Pulmonary artery endothelial cell (primary cell): ENCODE results near the gene MRPL55. TPM values are rescaled to one million over a fixed set of nuclear protein-coding genes. Genes with fewer than 3 reads are reported as not detected.

ENCODE experiments used
- DNase-seq: peaks from one replicate; pipeline ENCODE4 v3.0.0-alpha.2; 2011; ENCODE audit warnings: low read depth, low spot score
- total RNA-seq: library from RNA; depleted of rRNA; stranded (reverse); fragments of >200 nt; gene quantifications from 2 replicates; pipeline ENCODE4 v1.2.3, GENCODE V29; 2014

The MRPL55 gene
- total RNA-seq, 1 donor from 2014 or later, result 58.7 TPM

DNA sequence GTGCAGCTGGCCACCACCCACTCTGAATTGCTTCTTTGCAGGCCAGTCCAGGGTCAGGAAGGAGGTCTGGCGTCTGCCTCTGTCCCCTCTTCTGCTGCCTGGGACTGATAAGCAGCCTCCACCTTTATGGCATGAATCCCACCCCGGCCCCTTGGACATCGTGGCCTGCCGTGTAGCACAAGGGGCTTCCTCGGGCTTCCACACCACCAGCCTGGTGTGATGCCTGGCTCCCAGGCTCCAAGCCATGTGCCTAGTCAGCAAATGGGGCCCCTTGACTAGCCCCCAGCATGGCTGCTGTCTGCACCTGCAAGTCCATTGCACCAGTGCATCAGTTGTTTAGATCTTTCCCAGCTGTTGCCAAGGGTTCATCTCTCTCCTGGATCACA is 36.4 kb downstream of the MRPL55 start:
- DNase-seq, result no peak

DNA sequence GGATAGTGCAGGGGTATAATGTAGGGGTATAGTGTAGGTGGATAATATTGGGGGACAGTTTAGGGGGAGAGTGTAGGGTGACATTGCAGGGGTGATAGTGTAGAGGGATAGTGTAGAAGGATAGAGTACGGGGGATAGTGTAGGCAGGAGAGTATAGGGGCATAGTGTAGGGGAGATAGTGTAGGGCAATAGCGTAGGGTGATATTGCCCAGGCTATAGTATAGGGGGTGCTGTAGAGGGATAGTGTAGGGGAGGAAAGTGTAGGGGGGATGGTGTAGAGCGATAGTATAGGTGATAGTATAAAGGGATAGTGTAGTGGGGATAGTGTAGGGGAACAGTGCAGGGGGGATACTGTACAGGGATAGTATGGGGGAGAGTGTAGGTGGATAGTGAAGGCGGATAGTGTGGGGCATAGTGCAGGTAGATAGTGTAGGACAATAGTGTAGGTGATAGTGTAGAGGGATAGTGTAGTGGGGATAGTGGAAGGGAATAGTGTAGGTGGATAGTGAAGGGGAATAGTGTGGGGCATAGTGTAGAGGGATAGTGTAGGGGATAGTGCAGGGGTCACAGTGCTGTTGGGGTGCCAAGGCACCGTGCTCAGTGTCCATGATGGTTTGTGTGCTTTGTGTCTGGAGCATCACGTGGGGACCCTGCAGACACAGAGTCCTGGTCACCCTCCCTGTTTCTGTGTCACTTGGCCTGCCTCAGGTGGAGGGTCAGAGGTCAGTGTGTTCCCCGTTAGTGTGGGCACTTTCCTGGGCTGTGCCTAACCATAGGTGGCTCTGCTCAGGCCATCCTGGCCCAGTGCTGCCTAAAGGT is 37.1 kb downstream of the MRPL55 start:
- DNase-seq, result no peak

DNA sequence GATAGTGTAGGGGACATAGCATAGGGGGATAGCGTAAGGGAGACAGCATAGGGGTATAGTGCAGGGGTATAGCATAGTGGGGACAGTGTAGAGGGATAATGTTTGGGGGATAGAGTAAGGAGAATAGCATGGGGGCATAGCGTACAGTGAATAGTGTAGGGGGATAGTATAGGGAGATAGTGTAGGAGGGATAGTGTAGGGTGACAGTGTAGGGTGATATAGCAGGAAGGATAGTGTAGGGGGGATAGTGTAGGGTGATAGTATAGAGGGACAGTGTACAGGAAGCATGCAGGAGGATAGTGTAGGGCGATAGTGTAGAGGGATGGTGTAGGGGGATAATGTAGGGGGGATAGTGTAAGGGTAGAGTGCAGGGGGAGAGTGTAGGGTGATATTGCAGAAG is 38.2 kb downstream of the MRPL55 start:
- no peak for DNase-seq

DNA sequence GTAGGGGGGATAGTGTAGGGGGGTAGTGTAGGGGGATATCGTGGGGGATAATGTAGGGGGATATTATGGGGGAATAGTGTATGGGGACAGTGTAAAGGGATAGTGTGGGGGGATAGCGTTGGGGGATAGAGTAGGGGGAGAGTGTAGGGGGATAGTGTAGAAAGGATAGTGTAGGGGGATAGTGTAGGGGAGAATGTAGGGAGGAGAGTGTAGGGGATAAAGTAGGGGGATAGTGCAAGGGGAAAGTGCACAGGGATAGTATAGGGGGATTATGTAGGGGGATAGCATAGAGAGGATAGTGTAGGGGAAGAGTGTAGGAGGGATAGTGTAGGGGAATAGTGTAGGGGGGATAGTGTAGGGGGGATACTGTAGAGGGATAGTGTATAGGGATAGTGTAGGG is 38.9 kb downstream of the MRPL55 start:
- DNase-seq, result no peak

DNA sequence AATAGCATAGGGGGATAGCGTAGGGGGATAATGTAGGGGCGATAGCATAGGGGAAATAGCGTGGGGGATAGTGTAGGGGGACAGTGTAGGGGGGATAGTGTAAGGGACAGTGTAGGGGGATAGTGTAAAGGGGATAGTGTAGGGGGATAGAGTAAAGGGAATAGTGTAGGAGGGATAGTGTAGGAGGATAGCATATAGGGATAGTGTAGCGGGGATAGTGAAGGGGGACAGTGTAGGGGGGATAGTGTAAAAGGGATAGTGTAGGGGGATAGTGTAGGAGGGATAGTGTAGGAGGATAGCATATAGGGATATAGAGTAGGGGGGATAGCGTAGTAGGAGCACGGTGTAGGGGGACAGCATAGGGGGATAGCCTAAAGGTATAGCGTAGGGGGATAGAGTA is 40.7 kb downstream of the MRPL55 start:
- DNase-seq, result no peak

DNA sequence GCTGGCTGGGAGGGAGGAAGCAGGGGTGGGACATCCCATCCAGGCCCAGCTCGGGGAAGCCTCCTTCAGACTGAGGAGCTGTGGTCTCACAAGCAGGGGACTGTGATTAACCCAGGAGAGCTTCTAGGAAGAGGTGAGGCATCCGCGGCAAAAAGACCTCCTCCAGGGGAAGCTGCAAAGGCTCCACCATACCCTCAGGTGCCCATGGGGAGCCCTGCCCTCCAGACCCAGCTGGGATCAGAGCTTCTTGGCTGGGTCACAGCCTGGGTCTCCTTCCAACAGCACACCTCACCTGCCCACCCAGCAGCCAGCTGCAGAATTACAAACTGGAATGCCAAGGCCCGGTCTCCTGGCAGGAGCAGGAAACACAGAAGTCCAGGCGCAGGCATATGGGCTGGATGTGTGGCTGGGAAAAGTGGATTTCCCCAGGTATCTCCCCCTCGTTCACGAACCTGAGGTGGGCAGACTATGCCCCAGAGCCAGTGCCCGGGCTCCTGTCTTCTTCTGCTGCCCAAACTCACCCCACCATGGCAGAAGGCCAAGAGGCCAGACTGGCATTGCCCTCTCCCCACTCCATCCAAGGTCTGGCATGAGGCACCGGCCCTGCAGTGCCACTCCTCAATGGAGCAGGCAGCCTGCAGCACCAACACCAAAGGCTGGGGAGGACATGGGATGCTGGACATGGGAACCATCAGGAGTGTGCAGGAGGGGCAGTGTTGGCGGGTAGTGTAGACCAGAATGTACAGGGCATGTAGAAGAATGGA is 42.0 kb downstream of the MRPL55 start:
- DNase-seq, result no peak

DNA sequence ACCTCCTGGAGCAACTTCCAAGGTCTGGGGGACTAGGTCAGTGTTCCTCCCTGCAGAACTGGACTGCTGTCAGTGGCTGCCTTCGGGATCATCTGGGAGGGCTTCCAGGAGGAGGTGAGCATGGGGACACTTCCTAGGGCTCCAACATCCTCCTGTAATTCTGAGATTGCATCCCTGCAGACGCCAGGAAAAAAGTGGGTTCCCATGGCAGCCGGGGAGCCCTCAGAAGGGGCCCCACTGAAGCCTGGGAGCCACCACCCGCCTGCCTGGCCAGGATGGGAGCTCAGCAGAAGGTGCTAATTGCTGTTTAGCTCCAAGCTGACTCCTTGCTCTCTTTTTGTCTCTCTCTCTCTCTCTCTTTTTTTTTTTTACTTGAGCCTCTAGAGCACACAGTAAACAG is 42.7 kb downstream of the MRPL55 start:
- DNase-seq, result no peak

DNA sequence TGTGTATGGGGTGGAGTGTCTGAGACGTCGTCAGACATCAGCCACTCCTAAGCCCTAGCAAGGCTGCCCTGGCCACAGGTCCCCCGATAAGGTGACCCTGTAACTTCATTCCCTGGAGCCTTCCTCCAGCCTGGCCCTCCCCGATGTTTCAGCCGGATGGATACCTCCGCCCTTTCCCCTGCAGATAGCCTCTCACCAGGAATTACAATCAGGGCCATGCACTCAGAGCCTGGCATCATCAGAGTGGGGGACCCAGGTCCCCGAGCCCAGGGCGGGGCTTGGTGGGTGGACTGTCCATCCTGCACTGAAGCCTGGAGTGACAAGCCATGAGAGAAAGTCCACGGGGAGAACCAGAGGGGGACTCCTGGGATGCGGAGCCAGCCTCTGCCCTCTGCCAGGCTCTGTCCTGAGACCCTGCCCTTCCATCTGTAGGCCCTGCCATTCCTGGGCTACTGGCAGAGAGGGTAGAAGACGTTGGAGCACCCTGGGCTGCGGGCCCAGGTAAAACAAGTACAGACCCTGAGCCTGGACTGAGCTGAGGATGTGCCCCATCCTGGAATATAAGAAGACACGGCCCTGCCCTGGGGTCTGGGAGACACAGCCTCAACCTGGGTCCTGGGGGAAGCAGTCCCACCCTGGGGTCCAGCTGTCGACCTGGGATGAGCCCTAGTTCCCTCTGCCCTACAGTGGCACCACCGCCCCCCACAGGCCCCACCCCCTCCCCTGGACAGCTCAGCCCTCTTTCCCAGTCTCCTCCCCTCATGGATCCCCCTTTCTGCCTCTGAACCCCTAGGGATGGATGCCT is 43.4 kb downstream of the MRPL55 start:
- no peak for DNase-seq

DNA sequence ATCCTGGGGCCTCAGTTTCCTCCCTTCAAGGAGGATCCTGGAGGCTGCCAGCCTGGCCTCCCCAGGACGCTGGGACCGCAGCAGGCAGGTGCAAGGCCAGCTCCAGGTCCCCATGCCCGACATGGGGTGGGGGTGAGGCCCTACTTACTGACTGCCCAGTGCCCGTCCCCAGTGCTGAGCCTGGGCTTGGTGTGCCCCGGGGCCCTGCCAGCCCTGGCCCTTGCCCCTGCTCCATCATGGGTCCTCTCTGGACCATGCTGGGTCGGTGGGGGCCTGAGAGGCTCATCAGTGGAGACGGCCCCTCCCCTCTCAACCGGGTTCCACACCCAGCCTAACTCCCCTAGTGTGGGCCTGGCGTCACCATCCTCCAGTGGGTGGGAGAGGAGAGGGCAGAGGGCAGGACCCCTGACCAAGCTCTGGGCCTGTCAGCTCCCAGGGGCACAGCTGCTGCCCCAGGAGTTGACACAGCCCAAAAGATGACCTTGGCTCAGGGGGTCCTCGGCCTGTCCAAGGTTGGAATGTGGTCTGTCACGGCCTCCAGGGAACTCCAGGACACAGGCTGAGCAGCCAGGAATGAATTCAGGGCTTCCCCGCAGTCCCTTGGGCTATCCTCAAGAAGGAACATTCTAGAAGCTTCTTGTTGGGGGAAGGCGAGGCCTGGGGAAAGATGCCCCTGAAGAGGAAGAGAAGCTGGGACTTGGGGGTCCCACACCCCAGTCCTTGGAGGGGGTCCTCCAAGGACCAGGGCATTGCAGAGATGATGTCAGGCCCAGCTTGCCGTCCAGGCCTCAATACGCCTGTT is 44.2 kb downstream of the MRPL55 start:
- DNase-seq, result no peak

DNA sequence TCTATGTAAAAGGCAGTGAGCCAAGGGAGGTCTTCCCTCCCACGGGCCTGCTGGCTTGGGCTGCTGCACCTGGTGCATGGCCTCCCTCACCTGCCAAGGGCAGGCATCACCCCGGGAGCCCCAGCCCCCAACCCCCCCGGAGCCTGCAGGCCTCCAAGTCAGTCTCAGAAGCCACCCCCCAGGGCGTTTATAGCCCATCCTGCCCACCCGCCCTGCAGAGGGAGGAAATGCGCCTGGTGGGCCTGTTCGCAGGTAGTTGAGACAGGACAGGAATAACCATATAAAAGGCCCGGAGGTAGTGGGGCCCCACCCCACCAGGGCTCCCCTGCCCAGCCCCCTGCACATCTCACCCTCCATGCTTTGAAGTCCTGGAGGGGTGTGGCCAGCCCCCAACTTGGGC is 44.8 kb downstream of the MRPL55 start:
- no peak for DNase-seq

DNA sequence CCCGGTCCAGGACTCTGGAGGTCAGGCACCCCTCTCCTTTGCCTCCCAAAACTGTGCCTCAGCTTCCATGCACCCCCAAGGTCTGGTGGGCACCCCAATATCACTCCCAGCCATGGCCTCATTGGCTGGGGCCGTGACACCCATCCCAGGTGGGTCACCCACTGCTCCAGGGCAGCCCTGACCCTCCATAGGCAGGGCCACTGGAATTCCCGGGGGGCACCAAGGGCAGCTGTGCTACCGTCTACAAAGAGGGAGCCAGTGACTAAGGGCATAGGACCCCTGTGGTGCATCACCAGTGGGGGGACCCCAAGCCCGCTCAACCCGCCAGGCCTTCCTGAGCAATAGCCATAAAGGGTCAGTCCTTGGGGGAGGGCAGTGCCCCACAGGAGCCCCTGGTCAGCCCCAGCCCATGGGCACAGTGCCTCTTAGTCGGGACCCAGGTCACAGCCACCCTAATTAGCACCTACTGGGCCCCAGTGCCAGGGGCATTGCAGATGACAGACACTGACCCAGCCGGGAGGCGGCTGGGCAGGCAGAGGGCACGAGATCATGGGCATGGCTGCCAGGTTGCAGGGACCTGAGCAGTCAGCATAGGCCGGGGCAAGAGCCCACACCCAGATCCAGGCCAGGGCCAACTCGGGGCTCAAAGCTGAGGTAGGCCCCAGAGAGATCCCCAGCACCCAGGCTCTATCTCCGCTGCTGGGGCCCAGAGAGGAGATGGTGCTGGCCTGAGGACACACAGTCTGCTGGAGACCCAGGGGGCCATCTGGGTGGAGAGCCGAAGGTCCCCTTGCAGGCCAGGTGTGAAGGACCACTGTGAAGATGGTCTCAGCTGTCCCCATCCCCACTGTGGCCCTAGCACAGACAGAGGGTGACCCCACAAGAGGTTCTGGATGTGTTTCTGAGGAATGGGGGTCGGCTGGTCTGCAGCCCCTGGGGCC is 45.6 kb downstream of the MRPL55 start:
- no peak for DNase-seq

DNA sequence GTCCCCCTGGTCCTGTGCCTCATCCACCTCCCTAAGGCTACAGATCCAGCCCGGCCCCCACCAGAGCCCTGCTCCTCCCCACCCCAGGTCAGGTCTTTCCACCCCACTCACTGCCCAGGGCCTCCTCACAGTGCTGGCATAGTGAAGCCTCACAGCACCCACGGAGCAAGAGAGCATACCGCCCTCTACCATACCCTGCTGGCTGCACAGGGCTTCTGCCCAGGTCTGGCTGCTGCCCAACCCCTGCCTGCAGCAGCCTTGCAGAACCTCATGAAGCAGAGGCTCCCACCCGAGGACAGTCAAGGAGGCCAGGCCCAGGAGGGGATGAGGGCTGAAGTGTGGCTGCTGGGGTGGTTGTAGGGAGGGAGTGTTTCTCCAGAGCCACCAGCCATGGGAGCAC is 46.3 kb downstream of the MRPL55 start:
- no peak for DNase-seq

DNA sequence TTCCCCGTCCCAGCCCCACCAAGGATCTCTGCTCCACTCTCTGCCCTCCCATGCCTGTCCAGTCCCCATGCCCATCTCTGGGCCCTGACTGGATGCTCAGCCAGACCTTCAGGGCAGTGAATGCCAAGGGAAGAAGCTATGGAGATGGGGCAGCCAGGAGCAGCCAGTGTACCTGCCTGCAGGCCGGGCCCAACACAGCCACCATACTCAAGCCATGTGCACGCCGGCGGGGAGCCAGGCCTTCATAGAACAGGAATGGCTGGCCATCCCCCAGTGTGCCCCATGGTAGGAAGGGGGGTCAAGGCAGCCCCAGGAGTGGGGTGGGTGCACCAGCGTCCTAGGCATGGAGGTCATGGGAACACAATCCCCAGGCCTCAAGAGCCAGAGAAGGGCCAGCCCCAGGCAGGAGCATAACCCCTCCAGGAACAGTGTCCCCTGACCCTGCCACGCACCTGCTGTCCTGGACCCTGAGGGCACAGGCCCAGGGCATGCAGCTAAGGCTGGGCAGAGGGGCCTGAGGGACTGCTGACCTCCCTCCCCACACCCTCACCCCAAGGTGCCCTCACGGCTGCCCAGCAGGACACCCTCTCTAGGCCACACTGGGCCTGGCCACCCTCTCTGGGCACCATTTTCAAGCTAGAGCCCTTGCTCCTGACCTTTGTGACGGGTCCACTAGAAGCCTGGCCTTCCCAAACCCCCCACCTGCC is 46.9 kb downstream of the MRPL55 start:
- no peak for DNase-seq

DNA sequence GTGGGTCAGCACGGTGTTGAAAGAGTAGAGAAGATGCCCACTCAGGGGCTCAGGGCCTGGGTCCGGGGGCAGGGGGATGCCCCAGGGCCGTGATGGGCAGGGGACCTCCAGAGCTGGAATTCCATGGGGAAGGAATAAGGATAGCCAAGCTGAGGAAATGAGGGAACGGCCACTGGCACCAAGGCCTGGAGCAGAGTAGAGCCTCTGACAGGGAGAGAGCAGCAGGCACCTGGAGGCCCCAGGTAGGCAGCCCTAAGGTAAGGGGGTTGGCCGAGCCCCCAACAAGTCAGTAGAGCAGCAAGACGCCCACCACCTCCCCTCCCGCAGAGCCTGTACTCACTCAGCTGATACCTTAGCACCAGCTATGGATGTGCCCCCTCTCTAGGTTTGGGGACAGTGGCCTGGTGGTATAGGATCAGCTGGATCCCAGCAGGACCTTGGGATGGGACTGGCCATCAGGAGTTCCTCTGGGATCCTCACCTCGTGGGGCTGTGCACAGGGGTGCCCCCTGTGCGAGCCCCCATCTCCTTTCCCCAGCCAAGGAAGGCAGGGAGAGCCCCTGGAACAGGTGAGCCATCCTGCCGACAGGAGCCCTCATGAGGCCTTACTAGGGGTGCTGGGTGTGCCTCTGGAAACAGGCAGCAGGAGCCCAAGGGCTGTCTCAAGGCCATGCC is 47.6 kb downstream of the MRPL55 start:
- no peak for DNase-seq

DNA sequence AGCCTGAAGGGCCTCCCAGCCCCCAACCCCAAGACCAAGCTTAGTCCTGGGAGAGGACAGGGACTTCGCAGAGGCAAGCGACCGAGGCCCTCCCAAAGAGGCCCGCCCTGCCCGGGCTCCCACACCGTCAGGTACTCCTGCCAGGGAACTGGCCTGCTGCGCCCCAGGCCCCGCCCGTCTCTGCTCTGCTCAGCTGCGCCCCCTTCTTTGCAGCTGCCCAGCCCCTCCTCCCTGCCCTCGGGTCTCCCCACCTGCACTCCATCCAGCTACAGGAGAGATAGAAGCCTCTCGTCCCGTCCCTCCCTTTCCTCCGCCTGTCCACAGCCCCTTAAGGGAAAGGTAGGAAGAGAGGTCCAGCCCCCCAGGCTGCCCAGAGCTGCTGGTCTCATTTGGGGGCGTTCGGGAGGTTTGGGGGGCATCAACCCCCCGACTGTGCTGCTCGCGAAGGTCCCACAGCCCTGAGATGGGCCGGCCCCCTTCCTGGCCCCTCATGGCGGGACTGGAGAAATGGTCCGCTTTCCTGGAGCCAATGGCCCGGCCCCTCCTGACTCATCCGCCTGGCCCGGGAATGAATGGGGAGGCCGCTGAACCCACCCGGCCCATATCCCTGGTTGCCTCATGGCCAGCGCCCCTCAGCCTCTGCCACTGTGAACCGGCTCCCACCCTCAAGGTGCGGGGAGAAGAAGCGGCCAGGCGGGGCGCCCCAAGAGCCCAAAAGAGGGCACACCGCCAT is 48.5 kb downstream of the MRPL55 start:
- DNase-seq, result no peak

DNA sequence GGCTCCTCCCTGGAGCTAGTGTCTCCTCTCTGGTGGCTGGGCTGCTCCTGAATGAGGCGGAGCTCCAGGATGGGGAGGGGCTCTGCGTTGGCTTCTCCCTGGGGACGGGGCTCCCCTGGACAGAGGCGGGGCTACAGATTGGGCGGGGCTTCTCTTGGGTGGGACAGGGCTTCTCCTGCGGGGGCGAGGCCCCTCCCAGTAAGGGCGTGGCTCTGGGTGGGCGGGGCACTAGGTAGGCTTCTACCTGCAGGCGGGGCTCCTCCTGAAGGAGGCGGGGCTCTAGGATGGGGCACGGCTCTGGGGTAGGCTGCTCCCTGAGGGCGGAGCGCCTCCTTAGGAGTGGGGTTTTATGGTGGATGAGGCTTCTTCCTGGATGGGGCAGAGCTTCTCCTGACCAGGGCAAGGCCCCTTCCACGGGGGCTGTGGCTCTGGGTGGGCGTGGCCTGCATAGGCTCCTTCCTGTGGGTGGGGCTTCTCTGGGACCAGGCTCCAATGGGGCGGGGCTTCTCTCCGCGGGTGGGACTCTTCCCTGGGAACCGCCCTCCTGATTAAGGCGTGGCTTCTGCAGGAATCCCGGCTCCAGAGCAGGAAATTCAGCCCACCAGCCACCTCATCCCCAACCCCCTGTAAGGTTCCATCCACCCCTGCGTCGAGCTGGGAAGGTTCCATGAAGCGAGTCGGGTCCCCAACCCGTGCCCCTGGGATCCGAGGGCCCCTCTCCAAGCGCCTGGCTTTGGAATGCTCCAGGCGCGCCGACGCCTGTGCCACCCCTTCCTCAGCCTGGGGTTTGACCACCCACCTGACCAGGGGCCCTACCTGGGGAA is 49.3 kb downstream of the MRPL55 start:
- DNase-seq, result no peak

DNA sequence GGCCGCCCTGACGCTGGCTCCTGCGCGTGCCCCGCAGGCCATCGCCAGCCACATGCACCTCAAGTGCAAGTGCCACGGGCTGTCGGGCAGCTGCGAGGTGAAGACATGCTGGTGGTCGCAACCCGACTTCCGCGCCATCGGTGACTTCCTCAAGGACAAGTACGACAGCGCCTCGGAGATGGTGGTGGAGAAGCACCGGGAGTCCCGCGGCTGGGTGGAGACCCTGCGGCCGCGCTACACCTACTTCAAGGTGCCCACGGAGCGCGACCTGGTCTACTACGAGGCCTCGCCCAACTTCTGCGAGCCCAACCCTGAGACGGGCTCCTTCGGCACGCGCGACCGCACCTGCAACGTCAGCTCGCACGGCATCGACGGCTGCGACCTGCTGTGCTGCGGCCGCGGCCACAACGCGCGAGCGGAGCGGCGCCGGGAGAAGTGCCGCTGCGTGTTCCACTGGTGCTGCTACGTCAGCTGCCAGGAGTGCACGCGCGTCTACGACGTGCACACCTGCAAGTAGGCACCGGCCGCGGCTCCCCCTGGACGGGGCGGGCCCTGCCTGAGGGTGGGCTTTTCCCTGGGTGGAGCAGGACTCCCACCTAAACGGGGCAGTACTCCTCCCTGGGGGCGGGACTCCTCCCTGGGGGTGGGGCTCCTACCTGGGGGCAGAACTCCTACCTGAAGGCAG is 50.0 kb downstream of the MRPL55 start:
- DNase-seq, result no peak
